Activated CD4-positive, CD25-positive, alpha-beta regulatory T cell treated with anti-CD3 and anti-CD28 coated beads, Interleukin-2, amount 50 U/mL, for 24 hours (primary cell): ENCODE results near the gene SBF1.

Experiments used
- ATAC-seq, 2 donors: fragments of 150-1000 bp; cut with Tn5 transposase; one replicate each; pipeline ENCODE4 v1.10.0; 2021; ENCODE audit warnings: mild to moderate bottlenecking in 1 of 2, moderate library complexity in 1 of 2

SBF1 gene

GRCh38 chr22:50467341-50467740 lies 7.5 kb downstream of the SBF1 start:
- ATAC-seq, result no peak

GRCh38 chr22:50465066-50465930 lies 9.5 kb downstream of the SBF1 start:
- no peak for ATAC-seq

- no peak for ATAC-seq
These were observed 10.4 kb downstream of the SBF1 start for GRCh38 chr22:50464451-50464850.

GRCh38 chr22:50463188-50463900 lies 11.5 kb downstream of the SBF1 start:
- ATAC-seq, result no peak

- no peak for ATAC-seq
These were observed 12.8 kb downstream of the SBF1 start for GRCh38 chr22:50461979-50462540.

GRCh38 chr22:50461536-50461935 lies 13.3 kb downstream of the SBF1 start:
- no peak for ATAC-seq

- ATAC-seq, result no peak
These were observed 13.9 kb downstream of the SBF1 start for GRCh38 chr22:50460938-50461337.

- no peak for ATAC-seq
These were observed 15.2 kb downstream of the SBF1 start for GRCh38 chr22:50459496-50460140.

- no peak for ATAC-seq
These were observed 15.8 kb downstream of the SBF1 start for GRCh38 chr22:50459016-50459415.

GRCh38 chr22:50456466-50457234 lies 18.2 kb downstream of the SBF1 start:
- peak in 1 of 2 donors; percentile 28 for ATAC-seq

GRCh38 chr22:50456026-50456425 lies 18.8 kb downstream of the SBF1 start:
- no peak for ATAC-seq

- no peak for ATAC-seq
These were observed 19.6 kb downstream of the SBF1 start for GRCh38 chr22:50455201-50455600.

GRCh38 chr22:50454556-50455075 lies 20.2 kb downstream of the SBF1 start:
- no peak for ATAC-seq

GRCh38 chr22:50452649-50453048 lies 22.2 kb downstream of the SBF1 start:
- ATAC-seq, result no peak

GRCh38 chr22:50447576-50448551 lies 27.0 kb downstream of the SBF1 start:
- no peak for ATAC-seq

GRCh38 chr22:50446708-50447575 lies 27.9 kb downstream of the SBF1 start:
- no peak for ATAC-seq

GRCh38 chr22:50445880-50446707 lies 28.7 kb downstream of the SBF1 start:
- no peak for ATAC-seq

- ATAC-seq, result no peak
These were observed 29.6 kb downstream of the SBF1 start for GRCh38 chr22:50445071-50445879.
